GM18517 (cell line): Measurements from ENCODE around the gene CHD1L.
"Not testable (repeated sequence)": the region's sequence is repeated elsewhere in the genome, so short reads cannot be mapped to it uniquely, and the experiment has no call there.

Source experiments
- ATAC-seq: cut with Tn5 transposase; IDR thresholded peaks from one replicate; pipeline ENCODE4 v1.9.1; 2021; ENCODE audit warnings: mild to moderate bottlenecking, moderate library complexity; ENCODE audit not compliant: unreplicated experiment

The CHD1L gene

GRCh38 chr1:147264158-147264768 is 21.8 kb downstream of the CHD1L start:
- no peak for ATAC-seq

GRCh38 chr1:147266381-147266780 is 23.9 kb downstream of the CHD1L start:
- no peak for ATAC-seq

- no peak for ATAC-seq
Observed at GRCh38 chr1:147267711-147268110, 25.2 kb downstream of the CHD1L start.

- ATAC-seq: no peak
Observed at GRCh38 chr1:147270721-147271120, 28.2 kb downstream of the CHD1L start.

- ATAC-seq: no peak
Observed at GRCh38 chr1:147272042-147272441, 29.6 kb downstream of the CHD1L start.

GRCh38 chr1:147273409-147274336 is 31.2 kb downstream of the CHD1L start:
- ATAC-seq: no peak

GRCh38 chr1:147281950-147282349 is 39.5 kb downstream of the CHD1L start:
- ATAC-seq: no peak

- ATAC-seq: no peak
Observed at GRCh38 chr1:147283011-147283410, 40.5 kb downstream of the CHD1L start.

GRCh38 chr1:147287133-147287865 is 44.8 kb downstream of the CHD1L start:
- no peak for ATAC-seq

- no peak for ATAC-seq
Observed at GRCh38 chr1:147292012-147292411, 49.5 kb downstream of the CHD1L start.

- no peak for ATAC-seq
Observed at GRCh38 chr1:147292631-147293251, 50.3 kb downstream of the CHD1L start.

GRCh38 chr1:147297438-147297837 is 55.0 kb downstream of the CHD1L start:
- no peak for ATAC-seq

GRCh38 chr1:147305803-147306202 is 63.3 kb downstream of the CHD1L start:
- not testable (repeated sequence) for ATAC-seq

- no peak for ATAC-seq
Observed at GRCh38 chr1:147316968-147317367, 74.5 kb downstream of the CHD1L start.

GRCh38 chr1:147326933-147327687 is 84.6 kb downstream of the CHD1L start:
- ATAC-seq: not testable (repeated sequence)

- no peak for ATAC-seq
Observed at GRCh38 chr1:147334292-147334691, 91.8 kb downstream of the CHD1L start.

GRCh38 chr1:147336291-147336690 is 93.8 kb downstream of the CHD1L start:
- ATAC-seq: no peak

GRCh38 chr1:147337040-147337630 is 94.7 kb downstream of the CHD1L start:
- ATAC-seq: no peak

GRCh38 chr1:147338571-147338970 is 96.1 kb downstream of the CHD1L start:
- no peak for ATAC-seq

GRCh38 chr1:147341246-147341645 is 98.8 kb downstream of the CHD1L start:
- no peak for ATAC-seq
